Hematopoietic multipotent progenitor cell treated with erythropoietin and hydrocortisone succinate and interleukin-3 and kit ligand, for 17 days (in vitro differentiated cells): ENCODE results near the gene RNU1-4.
"Not testable (repeated sequence)": the region's sequence is repeated elsewhere in the genome, so short reads cannot be mapped to it uniquely, and the experiment has no call there.

ENCODE experiments used
- DNase-seq: peaks from one replicate; pipeline ENCODE4 v3.0.0-alpha.2; 2015; ENCODE audit warnings: low spot score

RNU1-4 gene

GRCh38 chr1:16770139-16770759, 29.9 kb downstream of the RNU1-4 start:
- DNase-seq: peak; percentile 3

- peak; percentile 2 for DNase-seq
Measured at GRCh38 chr1:16770896-16771446, 30.7 kb downstream of the RNU1-4 start.

DNA sequence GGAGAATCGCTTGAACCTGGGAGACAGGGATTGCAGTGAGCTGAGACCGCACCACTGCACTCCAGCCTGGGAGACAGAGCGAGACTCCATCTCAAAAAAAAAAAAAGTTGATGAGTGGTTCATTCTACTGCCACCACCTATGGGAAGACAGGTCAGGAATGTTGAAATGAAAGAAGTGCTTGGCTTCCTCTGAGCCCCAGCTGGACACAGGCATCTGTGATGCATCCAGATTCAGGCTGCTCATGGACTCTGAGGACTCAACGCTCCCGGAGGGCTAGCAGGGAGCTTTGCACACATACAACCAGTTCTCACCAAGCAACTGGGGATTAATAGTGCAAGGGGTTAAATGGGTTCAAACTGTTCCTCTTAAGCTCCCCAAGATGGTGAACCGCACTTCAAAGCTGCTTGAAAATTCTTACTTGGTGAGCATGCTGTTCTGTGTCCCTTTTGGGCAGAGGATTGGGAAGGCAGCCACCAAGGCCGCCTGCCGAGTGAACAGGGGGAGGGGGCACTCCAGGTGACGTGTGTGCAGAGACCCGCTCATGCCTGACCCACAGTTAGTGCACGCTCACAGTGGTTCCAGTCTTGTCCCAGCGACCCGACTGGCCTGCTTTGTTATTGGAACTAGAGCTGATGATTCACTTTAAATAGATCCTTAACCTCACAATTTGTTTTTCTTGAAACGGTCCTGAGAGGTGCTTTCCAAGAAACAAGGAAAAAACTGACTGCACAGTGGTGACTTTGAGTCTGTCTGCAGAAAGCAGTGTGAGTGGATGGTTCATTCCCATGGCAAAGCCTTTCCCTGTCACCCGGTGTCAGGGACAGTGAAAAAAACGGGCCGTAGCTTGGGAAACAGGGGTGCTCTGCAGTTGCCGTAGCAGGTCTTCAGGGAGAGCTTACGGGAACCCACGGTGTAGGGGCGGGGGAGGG, 32.2 kb downstream of the RNU1-4 start:
- DNase-seq: peak; percentile 3

- DNase-seq: not testable (repeated sequence)
Measured at GRCh38 chr1:16773205-16773596, 32.9 kb downstream of the RNU1-4 start.

DNA sequence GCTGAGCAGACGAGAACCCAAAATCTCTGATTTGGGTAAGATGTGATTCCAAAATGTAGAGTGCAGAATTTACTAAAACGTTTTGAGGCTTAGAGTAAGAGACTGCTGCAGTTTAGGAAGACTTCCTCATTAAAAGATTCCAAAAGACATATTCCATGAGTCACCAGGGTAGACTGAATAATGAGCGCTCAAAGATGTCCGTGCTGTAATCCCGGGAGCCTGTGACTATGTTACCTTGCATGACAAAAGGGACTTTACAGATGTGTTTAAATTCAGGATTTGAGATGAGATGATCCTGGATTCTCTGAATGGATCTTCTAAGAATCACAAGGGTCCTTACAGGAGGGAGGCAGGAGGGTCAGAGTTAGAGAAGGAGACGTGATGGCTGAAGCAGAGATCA, 33.4 kb downstream of the RNU1-4 start:
- DNase-seq: not testable (repeated sequence)

DNA sequence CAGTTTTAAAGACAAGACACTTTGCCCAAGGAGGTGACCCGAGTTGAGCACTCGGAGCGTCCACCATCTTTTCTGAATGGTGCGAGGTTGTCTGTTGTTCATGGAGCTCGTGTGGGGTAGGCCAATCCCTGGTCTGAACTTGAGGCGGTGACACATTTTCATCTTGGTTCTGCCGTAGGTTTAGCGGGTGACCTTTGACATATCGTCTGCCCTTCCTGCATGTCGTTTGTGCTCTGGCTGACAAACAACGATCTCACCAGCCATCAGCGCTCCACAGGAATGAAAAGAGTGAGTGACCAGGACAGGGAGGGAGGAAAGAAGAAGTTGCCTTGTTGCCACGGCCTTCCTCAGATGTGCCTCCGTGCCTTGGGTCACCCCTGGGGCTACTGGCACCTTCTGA, 34.5 kb downstream of the RNU1-4 start:
- DNase-seq: not testable (repeated sequence)

DNA sequence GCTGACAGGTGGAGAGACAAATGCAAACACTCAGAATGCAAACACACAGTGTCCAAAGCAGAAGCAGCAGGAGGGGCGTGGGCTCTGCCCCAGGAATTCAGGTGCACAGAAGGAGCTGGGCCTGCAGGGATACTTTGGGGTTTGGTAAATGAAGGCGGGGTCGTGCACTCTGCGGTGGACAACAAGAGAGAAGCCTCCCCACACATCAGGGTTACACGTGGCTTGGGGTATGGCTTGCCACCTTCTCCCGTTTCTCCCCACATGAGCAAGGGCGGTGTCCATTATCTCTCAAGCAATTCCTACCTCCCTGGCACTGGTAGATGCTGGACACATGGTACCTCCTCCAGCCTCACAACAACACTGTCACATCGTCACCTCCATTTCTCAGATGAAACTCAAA, 35.0 kb downstream of the RNU1-4 start:
- not testable (repeated sequence) for DNase-seq

GRCh38 chr1:16776248-16776647, 35.9 kb downstream of the RNU1-4 start:
- not testable (repeated sequence) for DNase-seq

GRCh38 chr1:16776835-16777234, 36.5 kb downstream of the RNU1-4 start:
- not testable (repeated sequence) for DNase-seq

- DNase-seq: not testable (repeated sequence)
Measured at GRCh38 chr1:16777821-16778220, 37.5 kb downstream of the RNU1-4 start.

DNA sequence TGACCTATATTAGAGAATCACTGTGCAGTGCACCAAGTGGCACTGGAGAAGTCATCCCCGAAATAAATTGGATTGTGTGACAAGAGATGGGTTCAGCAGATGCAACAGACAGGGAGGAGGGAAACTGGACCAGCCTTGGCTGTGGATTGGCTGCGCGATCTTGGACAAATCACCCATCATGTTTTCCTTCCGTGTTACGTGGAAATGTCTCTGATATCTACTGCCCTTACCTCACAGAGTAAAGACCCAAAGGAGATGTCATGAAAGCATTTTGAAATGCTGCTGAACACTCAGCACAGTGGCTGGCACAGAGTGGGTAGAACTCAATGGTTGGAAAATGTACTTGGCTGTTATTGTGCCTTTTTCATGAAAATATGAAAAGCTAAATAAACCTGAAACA, 39.2 kb downstream of the RNU1-4 start:
- not testable (repeated sequence) for DNase-seq

DNA sequence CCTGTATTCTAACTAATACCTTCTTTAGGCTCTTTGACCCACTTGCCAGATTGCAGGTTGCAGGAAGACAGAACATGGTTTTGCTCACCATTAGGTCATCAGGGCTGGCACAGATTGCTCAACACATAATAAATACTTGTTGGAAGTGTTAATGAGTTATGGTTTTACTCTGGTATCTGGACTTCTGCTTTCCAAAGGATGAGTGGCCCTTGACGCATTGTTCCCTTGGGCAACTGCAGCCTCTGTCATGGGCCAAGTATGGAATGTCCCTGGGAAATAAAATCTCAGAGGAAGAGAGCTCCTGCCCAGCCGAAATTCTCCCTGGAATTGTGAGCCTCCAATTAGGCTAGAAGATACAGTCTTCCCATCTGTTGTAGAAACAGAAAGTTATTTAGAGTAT, 40.7 kb downstream of the RNU1-4 start:
- DNase-seq: not testable (repeated sequence)

DNA sequence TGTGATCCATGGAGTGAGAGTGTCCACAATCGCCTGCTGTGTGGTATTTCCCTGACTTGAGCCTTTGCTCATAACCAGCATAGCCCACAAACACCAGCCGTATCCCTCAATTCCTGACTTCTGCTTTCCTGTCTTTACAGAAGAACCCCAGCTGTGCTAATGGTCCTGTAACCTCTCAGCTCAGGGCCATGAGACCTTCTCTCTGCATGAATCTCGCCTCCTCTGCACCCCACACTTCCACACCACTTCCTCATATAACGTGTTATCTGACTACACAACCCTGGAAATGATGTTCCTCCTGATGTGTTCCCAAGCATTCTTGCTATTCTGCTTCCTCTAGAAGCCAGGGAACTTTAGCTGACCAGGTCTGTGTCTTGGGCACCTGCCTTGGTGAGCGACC, 41.3 kb downstream of the RNU1-4 start:
- DNase-seq: not testable (repeated sequence)

DNA sequence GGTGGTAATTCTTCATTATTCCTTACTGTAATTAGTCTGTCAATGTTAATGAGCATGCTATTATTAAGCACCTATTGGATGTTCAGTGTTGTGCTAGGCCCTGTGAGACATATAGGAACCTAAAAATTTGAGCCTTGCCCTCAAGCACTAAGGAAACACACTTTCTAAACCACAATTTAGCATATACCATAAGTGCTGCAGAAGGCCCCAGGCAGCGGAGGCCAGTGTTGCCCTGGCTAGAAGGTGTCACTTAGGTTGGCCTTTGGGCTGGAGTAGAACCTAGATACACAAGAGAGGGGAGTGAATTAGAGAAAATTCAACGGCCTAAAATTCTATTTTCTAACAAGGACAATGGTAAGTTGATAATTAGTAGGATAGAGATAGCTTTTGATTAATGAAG, 44.6 kb downstream of the RNU1-4 start:
- DNase-seq: not testable (repeated sequence)

- not testable (repeated sequence) for DNase-seq
Measured at GRCh38 chr1:16786362-16786761, 46.0 kb downstream of the RNU1-4 start.

DNA sequence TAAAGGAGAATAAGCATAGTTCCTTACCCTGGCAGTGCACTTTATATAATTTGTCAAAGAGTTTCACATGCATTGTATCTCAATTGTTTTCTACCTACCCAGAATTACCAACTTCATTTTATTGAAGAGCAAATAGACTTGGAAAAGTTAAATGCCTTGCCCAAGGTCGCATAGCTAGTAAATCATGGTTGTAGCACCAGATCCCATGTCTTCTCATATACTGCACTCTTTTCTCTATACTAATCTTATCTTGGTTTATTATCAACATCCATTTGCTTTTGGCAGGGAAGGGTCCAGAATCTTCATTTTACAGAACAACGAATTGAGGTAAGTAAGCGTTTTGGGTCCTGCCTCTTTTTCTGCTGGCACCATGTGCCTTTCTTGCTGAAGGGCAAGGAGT, 46.9 kb downstream of the RNU1-4 start:
- not testable (repeated sequence) for DNase-seq

- DNase-seq: not testable (repeated sequence)
Measured at GRCh38 chr1:16787711-16788110, 47.4 kb downstream of the RNU1-4 start.
